Type B pancreatic cell (in vitro differentiated cells): ENCODE results near the gene NR2F1. TPM values are rescaled to one million over a fixed set of nuclear protein-coding genes. Genes with fewer than 3 reads are reported as not detected.

Experiments used
- total RNA-seq: library from RNA; stranded (reverse); gene quantifications from 2 replicates; pipeline ENCODE4 v1.2.1, GENCODE V29; 2021; ENCODE audit warnings: low replicate concordance

Gene NR2F1
- total RNA-seq, 1 donor from 2014 or later = 126 TPM

Other genes with a start within 250 kb of the NR2F1 start
- gene NR2F1-AS1, start 2.0 kb upstream of the NR2F1 start, total RNA-seq = 1.8 and 19.0 TPM in 2 replicates
- gene POU5F2, start 158.4 kb downstream of the NR2F1 start, total RNA-seq = 0.29 and 0.51 TPM in 2 replicates